ENCODE measurements around the gene MAN1A1. TPM values are rescaled to one million over a fixed set of nuclear protein-coding genes. Genes with fewer than 3 reads are reported as not detected.

The MAN1A1 gene
- total RNA-seq, 1 experiment from 2014 or later = 5.7 TPM

DNA sequence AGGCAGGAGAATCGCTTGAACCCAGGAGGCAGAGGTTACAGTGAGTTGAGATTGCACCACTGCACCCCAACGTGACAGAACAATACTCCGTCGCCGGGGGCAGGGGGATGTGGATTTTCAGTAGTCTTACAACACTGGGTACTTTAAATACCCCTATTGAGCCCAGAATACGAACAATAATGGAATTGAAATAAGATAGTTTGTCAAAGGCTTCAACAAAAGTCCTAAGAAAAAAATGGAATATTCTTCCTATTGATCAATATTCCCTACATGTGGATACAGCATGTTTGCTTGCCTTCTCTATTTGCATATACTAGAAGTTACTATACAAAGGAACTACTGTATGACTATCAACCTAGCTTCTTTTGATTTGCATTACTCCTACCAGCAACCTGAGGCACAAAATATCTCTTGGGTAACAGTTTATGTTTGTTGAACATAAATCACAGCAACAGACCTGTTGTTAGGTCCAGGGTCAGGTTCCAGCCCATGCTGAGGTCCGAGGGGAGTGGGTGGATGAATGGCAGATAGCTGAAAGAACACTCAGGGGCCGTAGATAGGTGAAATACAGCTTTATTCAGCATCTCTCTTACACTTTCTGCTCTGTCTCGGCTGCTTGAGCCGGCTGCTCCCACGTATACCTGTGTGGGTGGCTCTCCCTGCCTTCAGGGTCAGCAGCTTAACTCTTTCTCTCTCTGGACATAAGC lies 23.8 kb downstream of the MAN1A1 start:
- no peak for DNase-seq (ENCODE audit: low spot score)

DNA sequence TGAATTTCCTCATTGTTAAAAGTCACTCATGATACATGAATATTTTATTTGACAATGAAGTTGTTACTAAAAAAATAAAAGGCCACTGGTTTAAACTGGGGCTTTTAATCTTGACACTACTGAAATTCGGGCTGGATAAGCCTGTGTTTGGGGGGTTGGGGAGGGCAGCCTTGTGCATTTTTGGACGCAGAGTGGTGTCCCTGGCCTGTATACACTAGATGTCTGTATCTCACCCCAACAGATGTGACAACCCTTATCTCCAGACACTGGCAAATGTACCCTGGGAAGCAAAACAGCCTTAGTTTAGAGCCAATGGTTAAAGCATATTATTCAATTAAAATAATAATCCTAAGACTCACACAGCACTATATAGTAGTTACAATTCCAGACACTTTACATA lies 24.8 kb downstream of the MAN1A1 start:
- no peak for DNase-seq (ENCODE audit: low spot score)

DNA sequence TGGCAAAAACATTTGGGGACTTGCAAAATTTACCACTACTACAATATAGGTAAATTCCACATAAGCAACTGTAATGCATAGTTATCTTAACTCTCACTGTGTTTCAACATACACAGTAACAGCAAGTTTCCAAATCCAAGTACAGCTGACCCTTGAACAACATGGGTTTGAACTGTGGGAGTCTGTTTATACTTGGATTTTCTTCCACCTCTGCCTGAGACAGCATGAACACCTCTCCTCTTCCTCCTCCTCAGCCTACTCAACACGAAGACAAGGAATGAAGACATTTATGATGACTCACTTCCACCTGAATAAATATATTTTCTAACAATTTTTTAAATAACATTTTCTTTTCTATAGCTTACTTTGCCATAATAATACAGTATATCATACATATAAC lies 25.6 kb downstream of the MAN1A1 start:
- DNase-seq (ENCODE audit: low spot score) = no peak

DNA sequence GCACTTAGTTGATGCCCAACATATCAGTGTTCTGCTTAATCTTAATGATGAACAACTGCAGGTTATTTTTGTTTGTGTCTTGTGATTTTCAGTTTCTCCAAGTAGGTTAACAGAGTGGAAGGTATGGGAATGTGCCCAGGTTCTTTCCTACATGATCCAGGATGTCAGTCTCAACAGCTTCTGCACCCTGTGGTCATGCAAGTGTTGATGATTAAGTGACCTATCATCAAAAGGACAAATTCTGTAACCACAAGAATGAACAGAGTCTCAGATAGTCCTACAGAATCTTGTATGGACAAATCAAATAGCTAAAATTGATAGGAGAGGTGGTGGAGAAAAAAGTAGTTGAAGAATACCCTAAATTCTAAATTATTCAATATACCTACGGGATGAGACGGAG lies 26.1 kb downstream of the MAN1A1 start:
- no peak for DNase-seq (ENCODE audit: low spot score)

DNA sequence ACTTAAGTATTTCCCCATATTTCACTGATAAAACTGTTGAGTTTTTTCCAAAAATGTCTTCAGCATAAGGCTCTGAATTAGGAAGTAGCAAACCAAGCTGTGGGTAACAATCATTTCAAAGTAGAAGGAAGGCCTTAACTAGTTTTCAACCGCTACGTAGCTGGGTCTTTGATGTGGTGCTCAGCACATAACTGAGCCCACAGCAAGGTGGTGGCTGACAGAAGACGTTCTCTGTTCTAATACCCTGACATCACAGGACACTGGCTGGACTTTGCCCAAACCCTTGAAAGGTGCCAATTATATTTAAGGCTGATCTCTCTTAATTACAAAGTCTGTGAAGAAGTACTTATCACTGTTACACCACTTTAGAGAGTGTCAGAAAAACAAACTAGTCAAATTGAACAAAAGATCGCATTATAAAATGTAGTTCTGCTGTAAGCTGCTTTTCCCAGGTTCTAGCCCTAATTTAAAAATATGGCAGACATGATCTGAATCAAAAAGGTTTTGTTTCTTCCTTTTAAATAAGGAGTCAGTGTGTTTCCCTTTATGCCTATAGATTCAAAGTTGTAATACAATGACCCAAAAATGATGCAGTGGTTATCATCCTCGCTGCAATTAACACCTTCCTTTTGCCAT lies 26.7 kb downstream of the MAN1A1 start:
- no peak for DNase-seq (ENCODE audit: low spot score)

DNA sequence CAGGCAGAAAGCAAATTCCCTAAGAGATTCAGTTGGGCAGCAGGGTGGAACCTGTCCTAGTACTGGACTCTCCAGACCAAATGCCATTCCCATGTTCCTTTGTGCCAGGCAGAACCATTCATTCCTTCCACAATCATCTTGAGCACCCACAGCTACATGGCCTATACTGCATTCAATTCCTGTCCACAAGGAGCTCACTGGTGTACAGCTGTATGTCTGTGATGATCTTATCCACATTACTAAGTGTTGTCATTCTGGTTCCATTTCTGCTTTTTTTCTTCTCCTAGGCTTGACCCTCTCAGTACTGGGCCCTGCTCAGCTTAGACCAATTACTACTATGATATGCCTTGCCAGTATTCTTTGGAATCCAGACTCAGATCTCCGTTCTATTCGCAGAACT lies 27.5 kb downstream of the MAN1A1 start:
- DNase-seq (ENCODE audit: low spot score) = no peak

DNA sequence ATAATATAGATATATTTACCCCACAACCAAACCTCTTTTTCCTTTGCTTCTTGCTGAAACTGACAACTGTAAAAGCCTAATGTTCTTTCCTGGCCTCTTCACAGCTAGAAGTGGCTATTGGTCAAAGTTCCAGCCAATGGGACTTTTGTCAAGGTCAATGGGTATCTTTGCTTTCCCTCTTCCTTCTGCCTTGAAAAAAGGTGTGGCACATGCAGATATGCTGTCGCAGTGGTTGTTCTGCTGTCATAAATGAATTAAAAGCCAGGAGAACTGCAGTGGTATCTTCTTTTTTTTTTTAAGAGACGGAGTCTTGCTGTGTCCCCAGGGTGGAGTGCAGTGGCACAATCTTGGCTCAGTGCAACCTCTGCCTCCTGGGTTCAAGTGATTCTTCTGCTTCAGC lies 29.9 kb downstream of the MAN1A1 start:
- DNase-seq (ENCODE audit: low spot score) = no peak

DNA sequence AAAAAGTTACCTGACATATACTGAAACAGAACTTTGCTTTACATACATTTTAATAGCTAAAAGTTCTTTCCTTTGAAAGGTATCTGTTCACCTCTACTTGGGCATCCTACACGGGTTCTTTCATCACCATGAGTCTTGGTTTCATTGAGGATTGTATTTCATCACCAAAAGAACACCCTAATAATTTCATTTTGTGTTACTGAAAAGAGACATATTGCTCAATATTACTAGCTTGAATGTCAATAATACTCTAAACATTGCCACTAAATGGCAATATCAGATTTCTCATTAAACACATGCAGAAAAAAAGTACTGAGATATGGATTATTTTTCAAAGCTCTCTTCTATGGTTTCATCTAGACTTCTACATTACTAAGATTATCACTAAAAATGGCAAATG lies 30.8 kb downstream of the MAN1A1 start:
- DNase-seq (ENCODE audit: low spot score) = no peak

DNA sequence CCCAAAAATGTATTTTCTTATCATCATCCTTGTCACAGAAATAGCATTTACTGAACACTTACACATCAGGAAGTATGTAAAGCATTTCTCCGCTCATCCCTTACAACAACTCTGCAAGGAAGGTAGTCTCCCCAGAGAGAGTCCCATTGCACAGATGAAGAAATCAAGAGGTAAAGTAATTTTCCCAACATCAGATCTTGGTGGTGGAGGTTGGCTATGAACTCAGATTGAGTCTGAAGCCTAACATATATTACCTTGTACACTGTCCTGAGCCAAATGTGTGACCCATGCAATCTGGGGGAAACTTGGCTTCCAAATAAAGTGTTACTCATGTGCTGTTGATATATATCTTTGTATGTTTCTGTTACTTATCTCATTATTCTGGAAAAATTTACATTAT lies 31.4 kb downstream of the MAN1A1 start:
- no peak for DNase-seq (ENCODE audit: low spot score)

DNA sequence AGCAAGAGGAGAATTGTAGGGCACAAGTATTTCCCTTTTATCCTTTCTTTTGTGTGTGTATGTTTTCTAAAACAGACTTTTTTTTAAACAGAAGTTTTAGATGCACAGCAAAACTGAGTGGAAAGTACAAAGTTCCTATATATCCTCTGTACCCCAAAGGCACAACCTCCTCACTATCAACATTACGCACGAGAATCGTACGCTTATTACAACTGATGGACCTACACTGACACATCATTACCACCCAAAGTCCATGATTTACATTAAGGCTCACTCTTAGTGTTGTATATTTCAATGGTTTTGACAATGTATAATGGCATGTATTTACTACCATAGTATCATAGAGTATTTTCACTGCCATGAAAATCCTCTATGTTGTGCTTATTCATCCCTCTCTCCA lies 32.6 kb downstream of the MAN1A1 start:
- no peak for DNase-seq (ENCODE audit: low spot score)

DNA sequence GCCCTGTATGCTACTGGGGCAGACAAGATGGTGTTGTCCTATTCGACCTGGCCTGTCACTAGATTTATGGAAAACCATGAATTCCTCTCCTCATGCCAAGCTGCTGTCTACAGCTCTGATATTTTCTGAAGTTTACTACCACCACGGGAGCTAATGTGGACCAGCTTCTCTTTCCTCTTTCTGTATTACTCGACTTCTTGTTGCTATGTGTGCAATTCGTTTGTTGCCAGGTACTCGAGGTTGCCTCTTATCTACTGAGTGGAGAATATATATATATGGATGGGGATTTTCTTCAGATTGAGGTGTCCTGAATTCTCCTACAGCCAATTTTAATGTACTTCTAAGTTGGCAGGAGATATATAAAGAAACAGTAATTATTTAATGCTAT lies 34.7 kb downstream of the MAN1A1 start:
- no peak for DNase-seq (ENCODE audit: low spot score)

DNA sequence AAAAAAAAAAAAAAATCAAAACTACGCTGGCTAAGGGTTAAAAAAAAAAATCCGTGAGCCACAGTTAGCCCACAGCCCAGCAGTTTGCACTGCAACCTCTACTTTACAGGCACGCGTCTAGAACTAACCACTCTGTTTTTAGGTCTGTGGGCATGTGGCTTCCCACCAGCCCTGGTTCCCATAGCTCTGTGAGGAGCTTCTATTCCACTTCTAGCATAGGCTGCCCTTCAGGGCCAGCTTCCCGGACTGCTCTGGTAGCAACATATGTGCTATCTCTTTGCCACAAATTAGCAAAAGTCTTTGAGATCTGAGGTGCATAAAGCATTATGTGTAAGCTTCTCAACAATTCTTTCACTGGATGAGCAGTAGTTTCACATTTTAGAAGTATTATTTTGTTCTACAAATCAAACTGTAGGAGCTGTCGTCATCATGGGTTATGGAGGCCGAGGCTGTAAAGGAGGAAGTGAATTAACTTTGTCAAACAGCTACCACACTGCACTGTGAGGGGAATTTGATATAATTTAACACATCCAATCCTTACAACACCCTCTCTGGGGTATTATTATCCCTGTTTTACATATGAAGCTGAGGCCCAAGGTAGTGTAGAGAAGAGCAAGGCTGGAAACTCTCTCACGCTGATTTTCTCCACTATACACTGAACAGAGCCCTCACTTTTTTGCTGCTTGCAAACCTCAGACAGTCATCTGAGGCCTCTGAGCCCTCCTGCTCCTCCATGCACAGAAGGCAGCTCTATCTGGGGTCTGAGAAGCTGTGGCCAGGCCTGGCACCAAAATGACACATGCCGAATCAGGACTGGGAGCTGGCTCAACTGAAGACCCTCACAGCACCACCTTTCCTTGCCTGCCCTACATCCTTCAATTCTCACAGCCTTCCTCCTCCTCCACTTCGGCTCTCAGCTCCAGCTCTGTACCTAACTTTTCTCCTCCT lies 35.4 kb downstream of the MAN1A1 start:
- no peak for DNase-seq (ENCODE audit: low spot score)

DNA sequence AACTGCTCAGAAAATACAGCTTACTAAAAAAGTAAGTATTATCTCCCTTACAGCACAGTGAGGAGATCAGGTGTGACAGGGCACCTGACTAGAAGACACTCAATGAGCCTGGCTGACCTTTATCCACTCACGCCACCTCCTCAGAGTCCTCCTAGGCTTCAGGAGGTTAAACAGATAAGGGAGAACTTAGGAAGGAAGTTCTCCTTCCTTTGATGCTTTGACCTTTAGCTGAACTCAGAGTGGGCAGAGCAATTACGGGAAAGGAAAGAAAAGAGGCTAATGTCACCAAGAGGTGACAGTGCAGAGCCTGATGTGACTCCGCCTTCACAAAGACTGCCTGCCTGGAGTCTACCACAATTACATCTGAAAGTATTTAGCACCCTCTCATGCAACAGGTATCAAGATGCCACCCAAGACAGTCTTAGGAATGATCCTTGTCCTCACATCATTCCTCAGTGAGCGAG lies 36.7 kb downstream of the MAN1A1 start:
- no peak for DNase-seq (ENCODE audit: low spot score)

DNA sequence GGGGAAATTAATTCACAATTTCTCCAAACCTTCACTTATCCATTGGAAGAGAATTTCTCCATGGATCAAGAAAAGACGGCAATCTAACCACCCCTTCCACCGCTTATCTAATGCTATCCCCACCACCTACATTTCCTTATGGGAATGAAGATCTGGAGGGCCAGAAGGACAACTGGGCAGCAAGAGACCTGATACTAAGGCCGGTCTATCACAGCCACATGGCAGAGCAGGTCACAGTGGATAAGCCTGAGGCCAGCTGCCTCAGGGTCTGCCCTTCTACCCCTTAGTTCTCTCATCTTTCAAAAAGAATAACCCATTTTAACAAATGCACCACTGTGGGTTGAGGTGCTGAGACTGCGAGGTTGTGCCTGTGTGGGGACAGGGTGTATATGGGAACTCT lies 37.1 kb downstream of the MAN1A1 start:
- DNase-seq (ENCODE audit: low spot score) = no peak

DNA sequence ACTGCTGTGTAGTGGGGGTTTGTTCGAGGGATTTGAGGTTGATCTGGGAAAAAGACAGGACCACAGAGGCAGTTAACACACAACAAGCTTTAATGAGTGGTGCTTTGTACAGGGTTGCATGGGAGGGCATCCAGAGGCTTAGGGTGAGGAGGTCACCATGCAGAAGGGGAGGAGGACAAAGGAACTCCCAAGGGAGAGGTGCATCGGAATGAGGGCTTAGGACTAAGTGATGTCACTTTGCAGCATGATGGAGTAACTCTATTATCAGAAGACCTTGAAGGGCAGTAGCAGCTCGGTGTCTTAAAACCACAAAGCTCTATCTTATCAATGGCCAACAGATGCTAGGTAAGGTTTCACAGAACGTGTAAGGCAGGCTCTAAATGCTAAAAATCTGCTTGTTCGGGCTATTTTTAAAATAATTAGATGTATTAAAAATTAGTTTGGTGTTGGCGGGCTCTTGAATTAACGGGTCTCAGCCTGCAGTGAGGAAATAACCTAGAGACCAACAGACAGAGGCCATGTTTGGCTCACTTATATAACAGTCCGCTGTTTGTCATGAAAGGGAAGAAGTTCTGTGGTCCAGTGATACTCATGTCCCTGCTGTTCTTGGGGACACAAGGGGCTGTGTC lies 37.9 kb downstream of the MAN1A1 start:
- DNase-seq (ENCODE audit: low spot score) = no peak

DNA sequence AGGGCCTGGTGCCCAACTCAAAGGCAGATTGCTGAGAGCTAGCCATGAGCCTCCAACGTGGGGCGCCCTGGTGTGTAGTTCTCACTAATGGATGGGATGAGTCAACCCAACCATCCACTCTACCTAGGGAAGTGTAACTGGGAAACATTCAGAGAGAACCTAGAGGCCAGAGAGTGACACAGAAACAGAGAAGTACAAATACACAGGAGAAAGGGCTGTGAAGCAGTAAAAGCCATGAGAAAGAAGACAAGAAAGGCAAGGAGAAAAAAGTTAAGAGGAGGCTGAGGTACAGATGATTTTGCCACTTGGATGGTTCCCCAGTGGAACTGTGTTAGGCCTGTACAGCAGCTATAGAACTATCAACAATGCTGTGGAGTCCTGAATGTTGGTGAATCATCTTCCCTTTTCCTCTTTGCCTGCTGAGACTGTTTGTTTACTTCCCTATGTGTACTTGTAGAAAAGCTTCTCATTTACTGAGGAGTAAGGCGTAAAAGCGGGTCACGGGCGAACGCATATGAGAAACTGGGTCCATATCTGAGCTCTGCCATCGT lies 39.0 kb downstream of the MAN1A1 start:
- DNase-seq (ENCODE audit: low spot score) = peak; percentile 8

DNA sequence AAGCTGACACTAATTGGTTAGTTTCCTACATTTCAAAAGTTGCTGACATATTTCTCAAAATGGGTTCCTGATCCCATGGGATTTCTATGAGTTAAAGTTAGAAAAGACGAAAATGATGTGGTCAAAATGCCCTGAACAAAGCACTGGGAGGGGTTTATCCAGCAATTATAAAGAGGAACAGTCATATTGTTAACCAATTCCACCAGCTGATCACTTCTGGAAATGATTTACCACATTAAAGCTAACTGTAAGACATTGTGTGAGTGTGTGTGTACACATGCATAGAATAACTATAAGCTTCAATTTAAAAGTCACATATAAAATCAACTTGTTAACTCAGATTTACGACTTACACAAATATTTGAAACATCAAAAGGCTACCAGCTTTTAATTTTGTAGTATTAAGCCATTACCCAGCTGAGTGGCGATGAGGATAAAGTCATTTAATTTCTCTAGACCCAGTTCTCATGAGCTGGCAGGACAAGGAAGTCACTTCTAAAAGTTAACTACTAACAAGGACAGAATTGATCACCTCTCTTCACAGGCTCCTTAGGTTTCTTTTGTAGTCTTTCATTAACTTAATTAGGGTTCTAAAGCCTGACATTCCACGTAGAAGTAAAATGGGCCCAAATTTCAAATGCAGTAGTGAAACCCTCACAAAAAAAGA lies 40.4 kb downstream of the MAN1A1 start:
- DNase-seq (ENCODE audit: low spot score) = no peak

DNA sequence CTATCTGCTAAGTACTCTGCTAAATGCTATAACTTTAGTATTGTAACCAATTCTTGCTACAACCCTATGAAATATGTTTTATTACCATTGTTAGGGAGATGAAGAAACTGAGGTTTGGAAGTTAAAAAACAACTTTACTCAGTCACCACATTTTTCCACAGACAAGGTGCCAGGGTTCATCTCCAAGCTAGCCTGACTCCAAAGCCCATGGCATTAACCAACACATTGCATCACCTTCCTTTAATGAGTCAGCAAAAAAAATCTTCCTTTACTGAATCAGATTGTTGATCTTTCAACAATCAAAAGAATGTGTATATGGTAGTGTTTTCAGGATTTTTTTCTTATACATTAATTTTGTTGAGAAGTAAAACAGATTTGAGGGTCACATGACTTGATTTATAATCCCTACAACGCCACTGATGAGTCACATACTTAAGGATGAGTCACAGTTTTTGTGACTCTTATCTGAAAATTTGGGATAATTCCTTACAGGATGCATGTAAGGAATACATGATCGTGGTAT lies 41.5 kb downstream of the MAN1A1 start:
- peak; percentile 80 for DNase-seq (ENCODE audit: low spot score)

DNA sequence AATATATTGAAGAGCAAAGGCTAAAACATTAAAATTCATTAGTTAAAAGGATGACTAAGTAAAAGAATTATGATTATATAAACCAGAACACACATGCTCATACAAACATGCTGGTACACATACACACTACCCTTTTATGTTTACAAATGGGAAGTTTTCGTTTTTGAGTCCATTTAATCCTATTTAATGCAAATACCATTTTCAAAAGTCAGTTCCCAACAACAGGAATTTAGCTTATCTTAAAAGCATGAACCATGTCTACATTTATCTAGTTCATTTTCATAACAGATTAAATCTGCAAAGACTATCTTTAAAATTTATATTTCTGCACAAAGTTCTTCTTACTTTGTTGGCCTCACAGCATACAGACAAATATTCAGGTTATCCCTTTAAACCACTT lies 42.5 kb downstream of the MAN1A1 start:
- DNase-seq (ENCODE audit: low spot score) = no peak

DNA sequence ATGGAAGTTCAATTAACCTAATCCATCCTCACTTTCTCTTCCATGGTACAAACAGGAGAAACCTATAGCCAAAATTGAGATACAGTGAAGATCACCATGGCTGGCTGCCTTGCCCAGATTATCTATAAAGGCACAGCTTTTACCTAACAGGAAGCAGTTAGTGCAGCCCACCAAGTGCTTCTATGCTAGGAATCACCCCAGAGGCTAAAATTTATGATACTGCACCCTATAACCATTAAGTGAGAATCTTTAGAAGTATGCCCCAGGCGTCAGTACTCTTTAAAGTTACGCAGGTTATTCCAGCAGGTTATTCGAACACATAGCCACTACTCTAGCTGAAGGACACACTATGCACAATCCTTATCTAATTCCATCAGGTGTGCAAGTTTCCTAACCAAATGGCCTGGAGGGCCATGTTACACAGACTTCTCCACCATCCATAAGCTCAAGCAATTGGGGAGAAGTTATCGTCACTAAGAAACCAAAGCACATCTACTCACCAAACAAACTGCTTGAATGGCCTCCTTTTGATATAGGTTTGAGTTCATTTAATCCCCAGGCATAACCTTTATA lies 43.1 kb downstream of the MAN1A1 start:
- no peak for DNase-seq (ENCODE audit: low spot score)
